Prostate gland (tissue), 2 donors: Measurements from ENCODE around the gene C4orf50. TPM values are rescaled to one million over a fixed set of nuclear protein-coding genes. Genes with fewer than 3 reads are reported as not detected.

Experiments
- DNase-seq: peaks from one replicate; pipeline ENCODE4 v3.0.0-alpha.2; 2019; ENCODE audit warnings: low spot score
- H3K27ac ChIP-seq, 2 donors: fragments of 200-600 bp; sonication (generic); 2 replicates each; pipeline ENCODE4 v1.5.1; 2017 to 2019
- H3K27me3 ChIP-seq: fragments of 200-600 bp; sonication (generic); replicated peaks from 2 replicates; pipeline ENCODE4 v1.5.1; 2019; ENCODE audit not compliant: insufficient read depth
- H3K36me3 ChIP-seq, 2 donors: fragments of 200-600 bp; sonication (generic); 1 replicate in 1 of 2; 2 replicates in 1 of 2; pipeline versions ENCODE4 v1.5.1 to v1.8.1; 2017 to 2019
- H3K4me1 ChIP-seq: fragments of 200-600 bp; sonication (generic); replicated peaks from 2 replicates; pipeline ENCODE4 v1.5.1; 2019
- H3K4me3 ChIP-seq, 2 donors: fragments of 200-600 bp; sonication (generic); 2 replicates each; pipeline ENCODE4 v1.5.1; 2017 to 2019
- H3K9me3 ChIP-seq: fragments of 200-600 bp; sonication (generic); 2 replicates; pipeline ENCODE4 v1.5.1; 2017
- POLR2A ChIP-seq: fragments of 450-650 bp; IDR thresholded peaks from one replicate; pipeline ENCODE4 v1.6.1; 2016; ENCODE audit warnings: antibody characterized with exemption, mild to moderate bottlenecking
- POLR2AphosphoS5 ChIP-seq: sonication (generic); formaldehyde crosslinking; IDR thresholded peaks from one replicate; pipeline ENCODE4 v1.6.1; 2017; ENCODE audit warnings: antibody characterized with exemption
- WGBS: methylation state at CpG from one replicate; pipeline ENCODE4 v1.1.5; 2018; 5-methylcytosine and 5-hydroxymethylcytosine counted together
- intact Hi-C: fragments of 100-400 bp; cut with DNase I; formaldehyde crosslinking; loops from one replicate; pipeline ENCODE4 v1.14.2; 2022
- total RNA-seq, 2 donors: library from RNA; depleted of rRNA; stranded (reverse); fragments of >200 nt; gene quantifications; one replicate each; pipeline ENCODE4 v1.1.0, GENCODE V29; 2016
- TF ChIP-seq, protein P1 (sequence below), 4 experiments: fragments of 200-600 bp in 2 of 4; fragments of 450-650 bp in 2 of 4; sonication (generic) in 2 of 4; IDR thresholded peaks; 1 replicate in 3 of 4; 2 replicates in 1 of 4; pipeline ENCODE4 v1.5.1; 2016 to 2019; ENCODE audit warnings: antibody characterized with exemption in 4 of 4, mild to moderate bottlenecking in 2 of 4, moderate library complexity in 2 of 4

C4orf50 gene
- total RNA-seq, 2 donors from 2014 or later, result 0.87 to 2.8 TPM

DNA sequence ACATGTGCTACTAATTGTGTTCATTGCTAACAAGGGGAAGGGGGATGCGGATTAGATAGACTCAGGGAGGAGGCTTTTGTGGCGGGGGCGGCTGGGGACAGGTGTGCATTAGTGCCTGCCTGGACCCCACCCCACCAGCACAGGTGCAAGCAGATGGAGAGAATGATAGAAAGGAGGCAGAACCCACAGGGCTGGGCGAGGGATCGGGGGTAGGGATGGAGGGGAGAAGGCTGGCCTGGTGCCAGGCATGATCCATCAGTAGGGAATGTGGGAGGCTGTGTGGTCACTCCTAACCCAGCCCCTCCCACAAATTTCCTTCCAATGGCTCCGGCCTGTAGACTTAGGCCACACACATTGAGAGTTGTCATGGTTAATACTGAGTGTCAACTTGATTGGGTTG lies 94.9 kb downstream of the C4orf50 start:
- Histone ChIP-seq H3K27me3 (no peaks in the 10 kb centered on the region), H3K36me3 (no peaks in the 10 kb centered on the region), H3K4me3 (no peak overlapping the region), H3K4me1 (no peaks in the 10 kb centered on the region), H3K27ac (no peak overlapping the region), H3K9me3 (no peaks in the 10 kb centered on the region)
- no peak for DNase-seq
- 54% methylated on average over 6 of the region's 6 CpGs for WGBS
- no peak for TF ChIP-seq POLR2A
- no peak for TF ChIP-seq POLR2AphosphoS5
- TF ChIP-seq, protein P1, sequence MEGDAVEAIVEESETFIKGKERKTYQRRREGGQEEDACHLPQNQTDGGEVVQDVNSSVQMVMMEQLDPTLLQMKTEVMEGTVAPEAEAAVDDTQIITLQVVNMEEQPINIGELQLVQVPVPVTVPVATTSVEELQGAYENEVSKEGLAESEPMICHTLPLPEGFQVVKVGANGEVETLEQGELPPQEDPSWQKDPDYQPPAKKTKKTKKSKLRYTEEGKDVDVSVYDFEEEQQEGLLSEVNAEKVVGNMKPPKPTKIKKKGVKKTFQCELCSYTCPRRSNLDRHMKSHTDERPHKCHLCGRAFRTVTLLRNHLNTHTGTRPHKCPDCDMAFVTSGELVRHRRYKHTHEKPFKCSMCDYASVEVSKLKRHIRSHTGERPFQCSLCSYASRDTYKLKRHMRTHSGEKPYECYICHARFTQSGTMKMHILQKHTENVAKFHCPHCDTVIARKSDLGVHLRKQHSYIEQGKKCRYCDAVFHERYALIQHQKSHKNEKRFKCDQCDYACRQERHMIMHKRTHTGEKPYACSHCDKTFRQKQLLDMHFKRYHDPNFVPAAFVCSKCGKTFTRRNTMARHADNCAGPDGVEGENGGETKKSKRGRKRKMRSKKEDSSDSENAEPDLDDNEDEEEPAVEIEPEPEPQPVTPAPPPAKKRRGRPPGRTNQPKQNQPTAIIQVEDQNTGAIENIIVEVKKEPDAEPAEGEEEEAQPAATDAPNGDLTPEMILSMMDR (IDR thresholded peaks at IDR 0.05), result no peak
- intact Hi-C loops, result no loop called here

DNA sequence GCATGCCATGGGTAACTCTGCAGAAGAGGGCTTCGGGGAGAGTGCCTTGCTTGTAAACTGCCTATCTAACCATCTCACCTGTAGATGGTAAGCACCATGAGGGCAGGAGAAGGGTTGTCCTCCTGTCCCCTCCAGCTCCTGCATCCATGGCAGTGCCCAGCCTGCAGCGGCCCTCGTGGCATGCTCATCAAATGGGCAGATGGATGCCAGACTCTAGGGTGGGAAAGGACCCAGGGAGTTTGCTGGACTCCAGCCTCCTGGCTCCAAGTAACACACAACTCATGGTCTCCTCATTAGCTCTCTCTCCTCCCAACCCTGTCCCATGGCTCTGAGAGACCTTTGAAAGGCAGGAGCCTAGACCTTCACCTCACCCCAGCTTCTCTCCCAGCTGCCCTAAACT lies 95.7 kb downstream of the C4orf50 start:
- TF ChIP-seq POLR2A (no peak), POLR2AphosphoS5 (no peak)
- TF ChIP-seq, protein P1 (IDR thresholded peaks at IDR 0.05), result no peak
- no peak for DNase-seq
- no peaks in the 10 kb centered on the region for H3K9me3 ChIP-seq
- H3K4me3 ChIP-seq, result no peak overlapping the region
- no peaks in the 10 kb centered on the region for H3K4me1 ChIP-seq
- no peak overlapping the region for H3K27ac ChIP-seq
- intact Hi-C loops, result no loop called here
- H3K27me3 ChIP-seq, result no peaks in the 10 kb centered on the region
- WGBS, result 68% methylated on average over 3 of the region's 3 CpGs
- no peaks in the 10 kb centered on the region for H3K36me3 ChIP-seq

DNA sequence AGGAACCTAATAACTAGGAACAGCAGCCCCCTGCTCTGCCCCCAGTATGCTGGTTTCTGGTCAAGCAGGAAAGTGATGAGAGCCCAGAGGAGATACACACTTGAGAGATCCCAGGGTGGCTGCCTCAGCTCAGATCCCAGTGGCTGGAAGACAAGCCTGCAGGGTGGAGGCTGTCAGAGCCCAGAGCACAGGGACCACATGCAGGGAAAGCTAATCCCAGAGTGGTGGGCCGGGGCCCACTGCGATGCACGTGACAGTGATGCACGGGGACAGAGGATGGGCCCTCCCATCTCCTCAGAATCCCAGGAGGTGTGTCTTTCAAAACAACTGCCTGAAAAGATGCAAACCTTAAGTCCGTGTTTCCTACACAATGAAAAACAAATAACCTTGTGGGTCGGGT lies 96.2 kb downstream of the C4orf50 start:
- H3K27me3 ChIP-seq, result no peaks in the 10 kb centered on the region
- no peaks in the 10 kb centered on the region for H3K9me3 ChIP-seq
- no peak overlapping the region for H3K4me3 ChIP-seq
- 42% methylated on average over 6 of the region's 6 CpGs for WGBS
- no peak for TF ChIP-seq POLR2A
- TF ChIP-seq, protein P1 (IDR thresholded peaks at IDR 0.05), result no peak
- TF ChIP-seq POLR2AphosphoS5, result no peak
- H3K36me3 ChIP-seq, result no peaks in the 10 kb centered on the region
- H3K27ac ChIP-seq, result no peak overlapping the region
- no peak for DNase-seq
- intact Hi-C loops, result no loop called here
- H3K4me1 ChIP-seq, result no peaks in the 10 kb centered on the region

DNA sequence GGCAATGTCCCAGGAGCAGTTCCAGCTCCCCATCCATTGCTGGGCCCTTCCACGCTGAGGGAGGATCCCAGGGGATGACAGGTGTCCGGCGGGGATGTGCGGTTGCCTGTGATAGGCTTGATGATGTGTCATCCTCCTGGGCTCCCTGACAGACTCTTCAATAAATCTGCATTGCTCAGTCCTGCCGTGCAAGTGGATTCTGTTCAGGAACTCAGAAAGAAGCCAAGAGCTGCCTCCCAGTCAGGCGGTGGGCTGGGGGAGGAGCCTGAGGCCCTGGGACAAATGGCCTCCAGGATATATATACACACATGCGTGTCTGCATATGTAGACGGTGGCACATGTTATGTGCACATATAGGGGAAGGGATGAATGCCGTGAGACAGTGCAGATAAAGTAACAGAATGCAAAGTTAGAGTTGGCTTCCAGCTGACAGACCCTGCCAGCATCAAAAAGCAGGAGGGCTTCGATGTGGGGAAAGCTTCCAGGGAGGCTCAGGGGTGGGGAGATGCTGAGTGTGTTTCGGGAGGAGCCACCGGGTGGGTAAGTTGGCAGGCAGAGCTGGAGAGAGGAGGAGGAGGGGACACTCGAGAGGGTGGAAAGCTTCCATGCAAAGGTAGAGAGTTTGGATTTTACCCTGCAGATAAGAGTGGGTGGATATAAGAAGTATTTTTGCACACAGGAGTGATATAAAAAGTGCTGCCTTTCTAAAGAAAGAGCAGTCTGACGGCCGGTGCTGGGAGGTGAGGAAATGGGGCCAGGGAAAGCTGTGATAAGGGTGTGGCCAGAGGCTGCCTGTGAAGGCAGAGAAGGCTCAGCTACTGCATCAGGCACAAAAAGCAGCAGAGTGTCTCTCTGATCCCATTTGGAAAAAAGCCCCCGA lies 96.9 kb downstream of the C4orf50 start:
- intact Hi-C loops, result no loop called here
- DNase-seq, result no peak
- no peak overlapping the region for H3K4me3 ChIP-seq
- H3K36me3 ChIP-seq, result no peaks in the 10 kb centered on the region
- no peak overlapping the region for H3K27ac ChIP-seq
- H3K9me3 ChIP-seq, result no peaks in the 10 kb centered on the region
- H3K27me3 ChIP-seq, result no peaks in the 10 kb centered on the region
- WGBS, result 31% methylated on average over 16 of the region's 16 CpGs
- TF ChIP-seq POLR2A, result no peak
- no peak for TF ChIP-seq POLR2AphosphoS5
- TF ChIP-seq, protein P1 (IDR thresholded peaks at IDR 0.05), result no peak
- no peaks in the 10 kb centered on the region for H3K4me1 ChIP-seq

DNA sequence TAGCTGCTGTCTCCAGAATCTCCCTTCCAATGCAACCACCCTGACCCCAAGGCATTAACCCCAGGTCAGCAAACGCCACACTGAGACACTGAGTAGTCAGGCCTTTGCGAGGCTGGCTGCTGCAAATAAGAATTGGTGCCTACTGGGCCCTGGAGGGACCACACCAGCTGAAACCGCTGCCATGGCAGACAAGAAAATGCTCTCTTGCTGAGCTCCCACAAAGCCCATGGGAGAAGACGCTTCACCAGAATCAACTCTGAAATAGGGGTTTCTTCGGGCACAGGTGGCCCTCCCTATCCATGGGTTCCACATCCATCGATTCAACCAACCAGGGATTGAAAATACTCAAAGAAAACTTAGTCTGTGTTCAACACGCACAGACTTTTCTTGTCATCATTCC lies 98.7 kb downstream of the C4orf50 start:
- TF ChIP-seq POLR2AphosphoS5, result no peak
- intact Hi-C loops, result no loop called here
- no peak for DNase-seq
- H3K27ac ChIP-seq, result no peak overlapping the region
- no peaks in the 10 kb centered on the region for H3K27me3 ChIP-seq
- H3K4me1 ChIP-seq, result no peaks in the 10 kb centered on the region
- H3K36me3 ChIP-seq, result no peaks in the 10 kb centered on the region
- no peak overlapping the region for H3K4me3 ChIP-seq
- 86% methylated on average over 7 of the region's 7 CpGs for WGBS
- no peaks in the 10 kb centered on the region for H3K9me3 ChIP-seq
